Esophagus (tissue), 2 donors: Measurements from ENCODE around the gene PAM. TPM values are rescaled to one million over a fixed set of nuclear protein-coding genes. Genes with fewer than 3 reads are reported as not detected.
"Not testable (repeated sequence)": the region's sequence is repeated elsewhere in the genome, so short reads cannot be mapped to it uniquely, and the experiment has no call there.

Experiments used
- H3K27ac ChIP-seq, 2 donors: one replicate each; pipeline ENCODE4 v1.5.1; 2013; ENCODE audit warnings: low read depth in 2 of 2, mild to moderate bottlenecking in 2 of 2, inconsistent platforms in 1 of 2, low read length in 1 of 2, moderate library complexity in 1 of 2
- H3K27me3 ChIP-seq, 2 donors: one replicate each; pipeline ENCODE4 v1.6.1; 2013; ENCODE audit warnings: low read length in 2 of 2, control low read depth in 1 of 2, mild to moderate bottlenecking in 1 of 2; ENCODE audit not compliant: insufficient read depth in 2 of 2, control insufficient read depth in 1 of 2
- H3K36me3 ChIP-seq, 2 donors: one replicate each; pipeline ENCODE4 v1.6.1; 2013; ENCODE audit warnings: low read length in 1 of 2; ENCODE audit not compliant: control insufficient read depth in 2 of 2, insufficient read depth in 2 of 2
- H3K4me1 ChIP-seq, 2 donors: one replicate each; pipeline ENCODE4 v1.6.1; 2013; ENCODE audit warnings: low read length in 1 of 2; ENCODE audit not compliant: control insufficient read depth in 2 of 2, insufficient read depth in 2 of 2
- H3K4me3 ChIP-seq, 2 donors: one replicate each; pipeline ENCODE4 v1.5.1; 2013; ENCODE audit warnings: low read length in 2 of 2, mild to moderate bottlenecking in 2 of 2, low read depth in 1 of 2, moderate library complexity in 1 of 2
- H3K9me3 ChIP-seq, 2 donors: one replicate each; pipeline ENCODE4 v1.6.1; 2013; ENCODE audit warnings: mild to moderate bottlenecking in 2 of 2, low read depth in 1 of 2, low read length in 1 of 2, moderate library complexity in 1 of 2; ENCODE audit not compliant: control insufficient read depth in 2 of 2, insufficient read depth in 1 of 2
- WGBS, 2 donors: extraction: QIAGEN DNeasy Blood & Tissue Kit; methylation state at CpG; one replicate each; pipeline ENCODE4 v1.1.7; 2013; 5-methylcytosine and 5-hydroxymethylcytosine counted together
- polyA plus RNA-seq, 2 donors: library from polyadenylated mRNA; stranded (reverse); fragments of 200-250 nt; gene quantifications; one replicate each; pipeline ENCODE4 v1.2.3, GENCODE V29; 2013
- donor health status: healthy with polysubstance abuse.
- donor health status: Bipolar disorder and iron deficiency.

Gene PAM
- polyA plus RNA-seq, 2 donors: 23.8 to 30.9 TPM

- Histone ChIP-seq H3K9me3 (no peaks in the 10 kb centered on the region), H3K27ac (no peak overlapping the region), H3K36me3 (no peaks in the 10 kb centered on the region), H3K4me1 (no peaks in the 10 kb centered on the region), H3K27me3 (no peaks in the 10 kb centered on the region), H3K4me3 (no peak overlapping the region)
- WGBS, 2 donors: 83 to 85% methylated on average over 1 of the region's 1 CpG
Measured at GRCh38 chr5:102772273-102772672, 17.2 kb downstream of the PAM start.

DNA sequence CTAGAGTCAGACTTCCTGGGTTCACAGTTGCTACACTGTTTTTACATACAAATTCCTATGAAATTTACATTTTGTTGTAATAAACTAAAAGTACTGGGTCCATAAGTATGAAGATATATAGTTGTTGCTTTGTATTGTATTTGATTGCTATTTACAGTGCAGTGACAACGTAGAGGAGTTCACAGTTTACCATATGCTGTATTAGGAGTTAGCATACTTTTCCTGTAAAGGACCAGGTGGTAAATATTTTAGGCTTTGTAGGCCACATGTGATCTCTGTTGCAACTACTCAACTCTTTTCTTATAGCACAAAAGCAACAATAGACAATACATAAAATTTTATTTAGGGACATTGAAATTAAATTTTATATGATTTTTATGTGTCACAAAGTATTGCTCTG is 18.0 kb downstream of the PAM start:
- H3K36me3 ChIP-seq: no peaks in the 10 kb centered on the region
- no peaks in the 10 kb centered on the region for H3K4me1 ChIP-seq
- H3K27ac ChIP-seq: no peak overlapping the region
- 83 to 86% methylated on average over 1 of the region's 1 CpG for WGBS, 2 donors
- no peaks in the 10 kb centered on the region for H3K27me3 ChIP-seq
- H3K9me3 ChIP-seq: no peaks in the 10 kb centered on the region
- H3K4me3 ChIP-seq: no peak overlapping the region

- not testable (repeated sequence) for H3K4me3 ChIP-seq, H3K27me3 ChIP-seq, H3K9me3 ChIP-seq, H3K36me3 ChIP-seq, H3K27ac ChIP-seq, H3K4me1 ChIP-seq
Measured at GRCh38 chr5:102775756-102776155, 20.7 kb downstream of the PAM start.

- Histone ChIP-seq H3K36me3 (no peaks in the 10 kb centered on the region), H3K27ac (no peak overlapping the region)
Measured at GRCh38 chr5:102777099-102777498, 22.0 kb downstream of the PAM start.

GRCh38 chr5:102778478-102778877 is 23.4 kb downstream of the PAM start:
- Histone ChIP-seq H3K9me3 (no peaks in the 10 kb centered on the region), H3K27ac (no peak overlapping the region), H3K4me1 (no peaks in the 10 kb centered on the region), H3K36me3 (no peaks in the 10 kb centered on the region), H3K27me3 (no peaks in the 10 kb centered on the region), H3K4me3 (no peak overlapping the region)
- 45 to 53% methylated on average over 3 of the region's 3 CpGs for WGBS, 2 donors

More at GRCh38 chr5:102777099-102777498, 22.0 kb downstream of the PAM start:
- H3K4me1 ChIP-seq: no peaks in the 10 kb centered on the region
- H3K27me3 ChIP-seq: no peaks in the 10 kb centered on the region
- H3K9me3 ChIP-seq: no peaks in the 10 kb centered on the region
- H3K4me3 ChIP-seq: no peak overlapping the region

- Histone ChIP-seq H3K4me1 (no peaks in the 10 kb centered on the region), H3K9me3 (no peaks in the 10 kb centered on the region), H3K27ac (no peak overlapping the region), H3K4me3 (no peak overlapping the region), H3K36me3 (no peaks in the 10 kb centered on the region), H3K27me3 (no peaks in the 10 kb centered on the region)
Measured at GRCh38 chr5:102781359-102781758, 26.3 kb downstream of the PAM start.

GRCh38 chr5:102781786-102782185 is 26.7 kb downstream of the PAM start:
- 64 to 67% methylated on average over 5 of the region's 5 CpGs for WGBS, 2 donors
- Histone ChIP-seq H3K9me3 (no peaks in the 10 kb centered on the region), H3K27me3 (no peaks in the 10 kb centered on the region), H3K36me3 (no peaks in the 10 kb centered on the region), H3K27ac (no peak overlapping the region), H3K4me1 (no peaks in the 10 kb centered on the region), H3K4me3 (no peak overlapping the region)

GRCh38 chr5:102782217-102782872 is 27.2 kb downstream of the PAM start:
- WGBS, 2 donors: 51 to 60% methylated on average over 3 of the region's 3 CpGs
- H3K9me3 ChIP-seq: no peaks in the 10 kb centered on the region
- no peak overlapping the region for H3K4me3 ChIP-seq
- no peak overlapping the region for H3K27ac ChIP-seq
- H3K27me3 ChIP-seq: no peaks in the 10 kb centered on the region
- H3K4me1 ChIP-seq: no peaks in the 10 kb centered on the region
- no peaks in the 10 kb centered on the region for H3K36me3 ChIP-seq

- no peaks in the 10 kb centered on the region for H3K4me1 ChIP-seq
- no peak overlapping the region for H3K27ac ChIP-seq
- no peaks in the 10 kb centered on the region for H3K36me3 ChIP-seq
- no peak overlapping the region for H3K4me3 ChIP-seq
- no peaks in the 10 kb centered on the region for H3K9me3 ChIP-seq
- 92 to 96% methylated on average over 2 of the region's 2 CpGs for WGBS, 2 donors
- no peaks in the 10 kb centered on the region for H3K27me3 ChIP-seq
Measured at GRCh38 chr5:102787134-102787533, 32.0 kb downstream of the PAM start.

DNA sequence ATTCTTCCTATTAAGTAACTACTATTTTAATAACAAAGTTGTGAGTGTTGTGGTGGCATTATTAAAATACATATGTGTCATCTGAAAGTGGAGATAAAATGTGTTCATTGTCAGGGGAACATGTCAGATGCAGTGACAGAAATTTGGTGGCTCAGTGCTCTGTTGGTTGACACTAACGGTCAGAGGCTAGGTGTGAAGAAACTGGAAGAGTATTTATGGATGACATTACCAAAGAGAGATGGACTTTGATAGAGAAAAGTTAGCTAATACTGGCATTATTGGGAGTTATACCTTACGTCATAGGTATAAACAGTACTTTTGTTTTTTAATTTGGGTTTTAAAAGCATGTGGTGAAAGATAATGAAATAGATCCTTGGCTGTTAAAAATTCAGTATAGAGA is 33.7 kb downstream of the PAM start:
- H3K4me1 ChIP-seq: no peaks in the 10 kb centered on the region
- 93% methylated on average over 2 of the region's 2 CpGs for WGBS, 2 donors
- H3K27me3 ChIP-seq: no peaks in the 10 kb centered on the region
- no peak overlapping the region for H3K27ac ChIP-seq
- no peak overlapping the region for H3K4me3 ChIP-seq
- H3K36me3 ChIP-seq: no peaks in the 10 kb centered on the region
- no peaks in the 10 kb centered on the region for H3K9me3 ChIP-seq
